Right ventricle myocardium inferior (tissue), 1 donor: Measurements from ENCODE around the gene EML3. TPM values are rescaled to one million over a fixed set of nuclear protein-coding genes. Genes with fewer than 3 reads are reported as not detected.
A peak's percentile ranks its signal among the peaks of the same experiment; 100 is the strongest.
"Not testable (repeated sequence)": the region's sequence is repeated elsewhere in the genome, so short reads cannot be mapped to it uniquely, and the experiment has no call there.

Source experiments
- ATAC-seq: fragments of 200-7000 bp; cut with Tn5 transposase; one replicate; pipeline ENCODE4 v1.9.1; 2020; ENCODE audit warnings: mild to moderate bottlenecking, moderate library complexity
- DNase-seq: peaks from one replicate; pipeline ENCODE4 v3.0.0; 2021; ENCODE audit errors: missing footprints
- intact Hi-C: fragments of 100-400 bp; cut with DNase I; formaldehyde crosslinking; loops from one replicate; pipeline ENCODE4 v1.11.0; 2022
- total RNA-seq: library from RNA; stranded (reverse); fragmentation: NEBNext Ultra II Directional; extraction: Animal tissue kit (Norgen Biotek cat#: 25700); gene quantifications from one replicate; pipeline ENCODE4 v1.2.1, GENCODE V29; 2021
- donor health status: DM: no; HTN: yes; CAD: no; lungs with severe emphysema.

EML3 gene
- total RNA-seq, 1 donor from 2014 or later = 16.4 TPM

- peak; percentile 64 for ATAC-seq
- DNase-seq = peak; percentile 83
- intact Hi-C loops = no loop called here
Observed at GRCh38 chr11:62602141-62603071, 10.2 kb downstream of the EML3 start.

- intact Hi-C loops = no loop called here
- ATAC-seq = peak; percentile 92
- peak; percentile 97 for DNase-seq
Observed at GRCh38 chr11:62601372-62602140, 11.0 kb downstream of the EML3 start, which contains the start of gene MTA2. MTA2 (minus strand) TSS chr11:62601865; CDS start chr11:62601450, 415 bp downstream.

- ATAC-seq (peak; percentile 25), DNase-seq (peak; percentile 86)
- intact Hi-C loops = no loop called here
Observed at GRCh38 chr11:62601122-62601371, 11.5 kb downstream of the EML3 start.

- DNase-seq (no peak), ATAC-seq (no peak)
- intact Hi-C loops = no loop called here
Observed at GRCh38 chr11:62600367-62601121, 12.0 kb downstream of the EML3 start.

GRCh38 chr11:62599901-62600300, 12.7 kb downstream of the EML3 start:
- no peak for DNase-seq

GRCh38 chr11:62599069-62599696, 13.4 kb downstream of the EML3 start:
- ATAC-seq (peak; percentile 73), DNase-seq (peak; percentile 96)
- intact Hi-C loops = loop anchor here (2.0 to 10.0 kb wide), 2 partner anchors 54 to 106 kb away; partner anchors contain the start of genes BSCL2 and GNG3

More at GRCh38 chr11:62599901-62600300, 12.7 kb downstream of the EML3 start:
- ATAC-seq = no peak
- intact Hi-C loops = loop anchor here (2.0 to 10.0 kb wide), 2 partner anchors 55 to 105 kb away; partner anchors contain the start of genes BSCL2 and GNG3

- intact Hi-C loops = loop anchor here (10.0 kb wide), 1 partner anchor 110 kb away; the partner anchor contains the start of genes BSCL2 and GNG3
- no peak for ATAC-seq
- no peak for DNase-seq
Observed at GRCh38 chr11:62595124-62595523, 17.5 kb downstream of the EML3 start.

DNA sequence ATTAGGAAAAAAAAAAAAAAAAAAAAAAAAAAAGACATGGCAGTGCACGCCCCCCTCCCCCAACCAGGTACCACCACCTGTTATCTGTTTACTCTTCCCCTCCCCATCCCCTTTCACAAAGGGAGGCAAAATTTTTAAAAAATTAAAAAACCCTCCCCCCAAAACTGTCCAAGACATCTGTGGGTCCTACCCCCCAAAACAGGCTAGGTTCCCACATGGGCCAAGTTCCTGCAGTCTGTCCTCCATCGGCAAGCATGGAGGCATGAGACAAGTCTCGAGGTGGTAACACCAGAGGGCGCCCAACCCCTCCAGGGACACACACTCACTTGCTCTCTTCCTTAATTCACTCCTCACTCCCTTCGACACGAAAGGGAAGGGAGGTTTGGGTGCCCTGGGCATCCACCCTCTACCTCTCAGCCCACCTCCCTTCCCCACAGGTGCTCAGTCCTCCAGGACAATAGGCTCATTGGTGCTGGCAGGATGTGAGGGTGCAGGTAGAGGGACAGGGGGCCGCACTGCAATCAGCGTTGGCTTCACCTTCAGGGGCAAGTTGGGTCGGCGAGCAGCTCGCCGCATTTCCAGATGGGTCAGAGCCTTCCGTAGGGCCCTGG, 19.0 kb downstream of the EML3 start:
- DNase-seq (peak; percentile 90), ATAC-seq (no peak)
- intact Hi-C loops = loop anchor here (10.0 kb wide), 1 partner anchor 111 kb away; the partner anchor contains the start of genes BSCL2 and GNG3

DNA sequence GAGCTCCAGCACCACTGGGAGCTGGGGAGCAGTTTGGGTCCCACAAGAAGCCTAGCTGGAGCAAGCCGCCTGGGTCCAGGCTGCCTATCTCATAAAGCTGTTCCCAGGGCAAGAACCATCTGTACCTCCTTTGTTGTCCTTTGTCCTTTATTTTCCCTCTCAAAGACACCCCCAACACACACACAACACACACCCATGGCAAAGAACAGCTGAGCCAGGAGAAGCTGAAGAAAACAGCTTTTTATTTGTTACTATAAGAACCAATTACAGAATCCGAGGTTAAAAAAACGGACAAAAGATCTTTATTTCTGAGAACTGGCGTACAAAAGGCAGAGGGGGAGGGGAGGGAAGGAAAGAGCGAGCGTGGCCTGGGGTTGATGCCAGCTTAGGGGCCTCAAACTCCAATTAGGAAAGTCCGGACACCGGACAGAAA, 19.6 kb downstream of the EML3 start:
- intact Hi-C loops = loop anchor here (10.0 kb wide), 1 partner anchor 112 kb away; the partner anchor contains the start of genes BSCL2 and GNG3
- no peak for DNase-seq
- ATAC-seq = no peak

GRCh38 chr11:62592146-62592815, 20.3 kb downstream of the EML3 start:
- intact Hi-C loops = loop anchor here (10.0 kb wide), 1 partner anchor 113 kb away; the partner anchor contains the start of genes BSCL2 and GNG3
- DNase-seq (no peak), ATAC-seq (peak; percentile 6)

GRCh38 chr11:62591448-62592145, 21.0 kb downstream of the EML3 start, which contains the start of gene TUT1:
TUT1 (minus strand) TSS chr11:62591523; CDS start chr11:62591485, 38 bp downstream.
- intact Hi-C loops = loop anchor here (10.0 kb wide), 1 partner anchor 113 kb away; the partner anchor contains the start of genes BSCL2 and GNG3
- DNase-seq = peak; percentile 98
- ATAC-seq = peak; percentile 96

DNA sequence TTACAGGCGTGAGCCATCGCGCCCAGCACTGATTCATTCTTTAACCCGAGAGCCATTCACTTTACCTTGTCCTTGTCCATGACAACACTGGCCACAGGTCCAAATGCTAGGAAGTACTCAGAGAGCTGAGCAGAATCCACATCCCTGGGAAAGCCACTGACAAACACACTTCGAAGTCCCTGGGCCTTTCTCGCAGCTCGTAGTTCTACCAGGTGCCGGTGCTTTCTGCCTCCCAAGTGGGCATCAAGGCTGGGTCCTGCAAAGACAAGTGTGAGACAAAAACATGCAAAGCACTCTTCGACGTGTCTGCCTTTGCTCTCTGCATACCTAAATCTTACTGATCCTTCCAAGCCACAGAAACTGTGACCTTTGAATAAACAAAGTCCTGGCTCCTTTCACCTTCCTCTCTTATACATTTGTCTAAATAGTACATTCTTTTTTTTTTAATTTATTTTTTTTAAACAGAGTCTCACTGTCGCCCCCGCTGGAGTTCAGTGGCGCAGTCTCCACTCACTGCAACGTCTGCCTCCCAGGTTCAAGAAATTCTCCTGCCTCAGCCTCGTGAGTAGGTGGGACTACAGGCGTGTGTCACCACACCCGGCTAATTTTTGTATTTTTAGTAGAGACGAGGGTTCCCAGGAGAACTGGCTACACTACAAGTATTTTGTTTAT, 23.5 kb downstream of the EML3 start:
- DNase-seq = no peak
- intact Hi-C loops = no loop called here
- ATAC-seq = no peak

DNA sequence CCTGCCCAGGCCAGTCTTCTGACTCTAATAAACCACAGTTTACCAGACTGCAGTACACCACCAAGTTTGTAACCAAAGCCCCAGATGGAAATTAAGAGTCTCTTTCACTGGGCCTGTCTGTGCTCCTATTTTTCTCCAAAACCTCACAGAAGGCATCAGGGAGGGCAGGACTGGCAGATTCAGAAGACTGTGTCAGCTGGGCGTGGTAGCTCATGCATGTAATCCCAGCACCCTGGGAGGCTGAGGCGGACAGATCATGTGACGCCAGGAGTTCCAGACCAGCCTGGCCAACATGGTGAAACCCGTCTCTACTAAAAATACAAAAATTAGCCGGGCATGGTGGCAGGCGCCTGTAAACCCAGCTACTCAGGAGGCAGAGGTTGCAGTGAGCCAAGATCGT, 27.2 kb downstream of the EML3 start:
- intact Hi-C loops, ATAC-seq, DNase-seq: not testable (repeated sequence)

- ATAC-seq, intact Hi-C loops, DNase-seq: not testable (repeated sequence)
Observed at GRCh38 chr11:62581735-62582134, 30.8 kb downstream of the EML3 start.

GRCh38 chr11:62580959-62581715, 31.4 kb downstream of the EML3 start:
- DNase-seq = no peak
- intact Hi-C loops = no loop called here
- no peak for ATAC-seq
